Measurements from ENCODE around the gene RBM12.
A peak's percentile ranks its signal among the peaks of the same experiment; 100 is the strongest.

RBM12 gene

DNA sequence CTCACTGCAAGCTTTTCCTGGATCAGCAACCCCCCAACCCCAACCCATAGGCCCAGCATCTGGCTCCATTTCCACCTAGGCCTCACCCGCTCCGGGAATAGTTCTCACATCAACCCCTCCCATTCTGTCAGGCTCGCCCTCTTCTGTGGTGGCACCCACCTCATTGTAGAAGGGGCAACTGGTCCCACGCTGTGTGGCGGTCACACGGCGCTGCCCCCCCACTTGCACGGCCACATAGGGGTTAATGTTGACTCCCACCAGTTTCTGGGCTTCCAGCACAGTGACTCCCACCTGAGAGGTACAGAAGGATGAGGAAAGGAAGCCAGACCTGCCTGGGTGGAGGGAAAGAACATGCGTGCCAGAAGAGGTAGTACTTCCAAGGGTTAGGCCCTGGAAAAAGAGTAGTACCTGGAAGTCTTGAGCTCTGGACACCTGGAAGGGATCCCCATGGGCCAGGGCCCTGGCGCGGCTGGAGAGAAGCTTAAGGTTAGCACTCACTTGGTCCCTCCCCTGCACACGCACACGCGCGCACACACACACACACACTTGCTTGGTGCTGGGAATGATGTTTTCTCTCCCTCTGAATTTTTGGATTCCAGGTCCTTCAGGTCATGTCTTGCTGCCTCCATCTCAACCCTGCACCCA, 61.7 kb downstream of the RBM12 start:
- Histone ChIP-seq H3K4me3 (ENCODE audit: low read depth in 1 of 2, low read length in 2 of 2) (no peak overlapping the region), H3K9me3 (ENCODE audit: control insufficient read depth in 1 of 2, low read length in 2 of 2) (no peaks in the 10 kb centered on the region), H3K4me1 (ENCODE audit: control insufficient read depth in 1 of 2, insufficient read depth in 2 of 2, low read length in 2 of 2) (peaks cover 0 to 17% of the 10 kb centered on the region in 2 donors)

GRCh38 chr20:35601990-35602389, 62.7 kb downstream of the RBM12 start:
- Histone ChIP-seq H3K4me1 (ENCODE audit: control insufficient read depth in 1 of 2, insufficient read depth in 2 of 2, low read length in 2 of 2) (peaks cover 0 to 17% of the 10 kb centered on the region in 2 donors), H3K4me3 (ENCODE audit: low read depth in 1 of 2, low read length in 2 of 2) (peak overlapping the region in 1 of 2 donors; percentile 63), H3K27ac (ENCODE audit: low read length) (no peak overlapping the region), H3K9me3 (ENCODE audit: control insufficient read depth in 1 of 2, low read length in 2 of 2) (no peaks in the 10 kb centered on the region), H3K36me3 (ENCODE audit: control insufficient read depth in 1 of 2, insufficient read depth in 2 of 2, low read length in 2 of 2) (no peaks in the 10 kb centered on the region), H3K27me3 (ENCODE audit: low read depth, low read length) (no peaks in the 10 kb centered on the region)

More for the DNA sequence above, 61.7 kb downstream of the RBM12 start:
- H3K27me3 ChIP-seq (ENCODE audit: low read depth, low read length): no peaks in the 10 kb centered on the region
- H3K36me3 ChIP-seq (ENCODE audit: control insufficient read depth in 1 of 2, insufficient read depth in 2 of 2, low read length in 2 of 2): no peaks in the 10 kb centered on the region
- H3K27ac ChIP-seq (ENCODE audit: low read length): no peak overlapping the region

GRCh38 chr20:35600993-35601973, 63.4 kb downstream of the RBM12 start:
- Histone ChIP-seq H3K27ac (ENCODE audit: low read length) (no peak overlapping the region), H3K27me3 (ENCODE audit: low read depth, low read length) (no peaks in the 10 kb centered on the region), H3K9me3 (ENCODE audit: control insufficient read depth in 1 of 2, low read length in 2 of 2) (no peaks in the 10 kb centered on the region), H3K36me3 (ENCODE audit: control insufficient read depth in 1 of 2, insufficient read depth in 2 of 2, low read length in 2 of 2) (no peaks in the 10 kb centered on the region), H3K4me1 (ENCODE audit: control insufficient read depth in 1 of 2, insufficient read depth in 2 of 2, low read length in 2 of 2) (peaks cover 0 to 17% of the 10 kb centered on the region in 2 donors), H3K4me3 (ENCODE audit: low read depth in 1 of 2, low read length in 2 of 2) (peak overlapping the region; percentile 37 to 63)

DNA sequence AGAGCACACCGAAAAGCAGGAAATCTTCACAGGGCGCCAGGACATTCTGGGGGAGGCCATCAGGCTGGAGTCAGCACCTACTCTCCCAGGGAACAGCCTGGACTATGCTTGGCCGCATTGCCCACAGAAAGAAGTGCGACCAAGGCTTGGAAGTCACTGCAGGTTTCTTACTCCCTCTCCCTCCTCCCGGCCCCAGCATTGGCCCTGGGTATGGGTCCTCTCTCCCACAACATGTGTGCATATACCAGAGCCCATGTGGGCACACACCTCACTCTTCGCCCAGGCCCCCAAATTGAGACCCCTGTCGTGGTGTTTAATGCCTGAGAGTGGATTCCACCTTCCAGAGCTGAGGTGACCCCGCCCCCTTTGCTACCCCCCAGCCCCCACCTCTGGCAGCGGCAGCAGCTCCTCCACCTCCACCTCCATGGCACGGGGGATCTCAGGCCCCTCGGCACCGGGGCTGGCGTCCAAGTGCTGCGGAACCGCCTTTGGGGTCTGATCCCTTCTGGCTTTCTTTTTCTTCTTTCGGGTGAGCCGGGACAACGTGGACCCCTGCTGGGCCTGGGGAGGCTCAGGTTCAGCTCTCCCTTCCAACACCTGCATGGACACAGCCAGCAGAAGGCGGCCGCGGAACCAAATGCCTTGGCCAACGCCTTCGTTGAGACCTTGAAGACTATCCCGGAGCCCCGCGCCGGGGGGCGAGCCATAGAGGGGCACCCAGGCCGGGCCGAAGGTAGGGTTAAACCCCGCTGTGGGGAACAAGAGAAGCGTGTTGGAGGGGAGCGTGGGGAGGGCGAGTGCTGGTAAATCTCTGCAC, 64.3 kb downstream of the RBM12 start:
- Histone ChIP-seq H3K27me3 (ENCODE audit: low read depth, low read length) (no peaks in the 10 kb centered on the region), H3K27ac (ENCODE audit: low read length) (no peak overlapping the region), H3K9me3 (ENCODE audit: control insufficient read depth in 1 of 2, low read length in 2 of 2) (no peaks in the 10 kb centered on the region), H3K36me3 (ENCODE audit: control insufficient read depth in 1 of 2, insufficient read depth in 2 of 2, low read length in 2 of 2) (no peaks in the 10 kb centered on the region), H3K4me3 (ENCODE audit: low read depth in 1 of 2, low read length in 2 of 2) (peak overlapping the region; percentile 37 to 63), H3K4me1 (ENCODE audit: control insufficient read depth in 1 of 2, insufficient read depth in 2 of 2, low read length in 2 of 2) (peaks cover 0 to 17% of the 10 kb centered on the region in 2 donors)

DNA sequence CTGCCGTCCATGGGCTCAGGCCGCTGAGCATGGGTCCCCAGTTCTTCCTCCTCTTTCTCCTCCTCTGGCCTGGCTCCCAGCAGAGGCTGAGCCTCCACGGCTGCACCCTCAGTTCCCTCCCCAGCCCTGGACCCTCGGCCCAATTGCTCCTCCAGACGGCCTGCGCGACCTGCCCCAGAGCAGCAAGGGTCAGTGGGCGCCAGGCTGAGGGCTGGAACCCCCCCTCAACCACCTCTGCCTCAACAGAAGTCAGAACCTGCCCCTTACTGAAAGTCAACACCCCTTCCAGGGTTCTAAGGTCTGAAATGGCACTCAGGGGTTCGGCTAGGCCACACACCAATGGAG, 65.0 kb downstream of the RBM12 start:
- no peak overlapping the region for H3K27ac ChIP-seq (ENCODE audit: low read length)
- no peaks in the 10 kb centered on the region for H3K27me3 ChIP-seq (ENCODE audit: low read depth, low read length)
- H3K9me3 ChIP-seq (ENCODE audit: control insufficient read depth in 1 of 2, low read length in 2 of 2): no peaks in the 10 kb centered on the region
- H3K4me3 ChIP-seq (ENCODE audit: low read depth in 1 of 2, low read length in 2 of 2): no peak overlapping the region
- no peaks in the 10 kb centered on the region for H3K36me3 ChIP-seq (ENCODE audit: control insufficient read depth in 1 of 2, insufficient read depth in 2 of 2, low read length in 2 of 2)
- H3K4me1 ChIP-seq (ENCODE audit: control insufficient read depth in 1 of 2, insufficient read depth in 2 of 2, low read length in 2 of 2): peaks cover 0 to 17% of the 10 kb centered on the region in 2 donors
